Activated T-helper 1 cell treated with anti-CD3 and anti-CD28 coated beads, Interleukin-2, amount 50 U/mL, for 16 hours (primary cell): ENCODE data around the gene PRICKLE2.

ENCODE experiments used
- DNase-seq, 2 donors: peaks; one replicate each; pipeline ENCODE4 v3.0.0-alpha.2; 2020; ENCODE audit warnings: low read depth in 1 of 2, low spot score in 1 of 2

PRICKLE2 gene

GRCh38 chr3:64254443-64254842 is 29.2 kb upstream of the PRICKLE2 start:
- no peak for DNase-seq

GRCh38 chr3:64253689-64254088 is 28.4 kb upstream of the PRICKLE2 start:
- no peak for DNase-seq

GRCh38 chr3:64251019-64251418 is 25.8 kb upstream of the PRICKLE2 start:
- no peak for DNase-seq

GRCh38 chr3:64247991-64248646 is 22.9 kb upstream of the PRICKLE2 start:
- no peak for DNase-seq

- no peak for DNase-seq
Measured at GRCh38 chr3:64244011-64244942, 19.0 kb upstream of the PRICKLE2 start.

GRCh38 chr3:64242435-64242834 is 17.2 kb upstream of the PRICKLE2 start:
- no peak for DNase-seq

DNA sequence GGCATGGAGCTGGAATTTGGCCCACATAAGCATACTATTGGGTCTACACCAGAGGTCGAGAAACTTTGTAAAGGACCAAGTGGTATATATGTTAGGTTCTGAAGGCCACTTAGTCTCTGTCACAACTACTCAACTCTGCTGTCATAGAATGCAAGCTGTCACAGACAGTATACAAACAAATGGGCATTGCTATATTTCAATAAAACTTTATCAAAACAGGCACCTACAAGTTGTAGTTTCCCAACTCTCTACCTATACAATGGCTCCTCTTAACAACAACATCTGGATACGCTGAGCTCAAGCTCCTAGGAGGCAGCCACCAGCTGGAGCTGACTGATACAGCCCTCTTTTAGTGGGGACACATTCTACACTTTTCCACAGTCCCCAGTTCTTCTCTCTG is 15.7 kb upstream of the PRICKLE2 start:
- no peak for DNase-seq

DNA sequence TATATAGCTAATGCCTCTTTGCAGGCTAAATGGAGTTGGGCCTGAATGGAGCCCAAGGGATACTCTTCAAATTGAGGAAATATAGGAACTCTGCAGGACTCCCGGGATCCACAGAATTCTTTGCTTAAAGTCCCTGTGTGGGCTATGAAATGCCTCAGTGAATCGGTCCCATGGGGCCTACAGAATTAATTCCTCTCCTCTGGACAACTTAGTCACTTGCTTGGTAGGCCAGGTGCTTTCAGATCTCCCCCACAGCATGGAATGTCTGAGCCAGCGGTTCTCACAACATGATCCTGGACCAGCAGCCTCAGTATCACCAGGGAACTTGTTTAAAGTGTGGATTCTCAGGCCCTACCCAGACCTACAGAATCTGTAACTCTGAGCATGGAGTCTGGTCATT is 15.1 kb upstream of the PRICKLE2 start:
- no peak for DNase-seq

DNA sequence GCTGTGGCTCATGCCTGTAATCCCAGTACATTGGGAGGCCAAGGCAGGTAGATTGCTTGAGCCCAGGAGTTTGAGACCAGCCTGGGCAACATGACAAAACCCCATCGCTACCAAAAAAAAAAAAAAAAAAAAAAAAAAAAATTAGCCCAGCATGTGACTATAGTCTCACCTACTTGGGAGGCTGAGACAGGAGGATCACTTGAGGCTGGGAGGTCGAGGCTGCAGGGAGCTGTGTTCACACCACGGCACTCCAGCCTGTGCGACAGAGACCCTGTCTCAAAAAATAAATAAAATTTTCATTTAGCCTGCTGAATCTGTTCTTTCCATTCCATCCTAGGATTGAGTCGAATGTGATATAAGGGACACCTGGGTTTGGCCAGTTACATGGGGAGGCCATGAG is 14.6 kb upstream of the PRICKLE2 start:
- DNase-seq: no peak

DNA sequence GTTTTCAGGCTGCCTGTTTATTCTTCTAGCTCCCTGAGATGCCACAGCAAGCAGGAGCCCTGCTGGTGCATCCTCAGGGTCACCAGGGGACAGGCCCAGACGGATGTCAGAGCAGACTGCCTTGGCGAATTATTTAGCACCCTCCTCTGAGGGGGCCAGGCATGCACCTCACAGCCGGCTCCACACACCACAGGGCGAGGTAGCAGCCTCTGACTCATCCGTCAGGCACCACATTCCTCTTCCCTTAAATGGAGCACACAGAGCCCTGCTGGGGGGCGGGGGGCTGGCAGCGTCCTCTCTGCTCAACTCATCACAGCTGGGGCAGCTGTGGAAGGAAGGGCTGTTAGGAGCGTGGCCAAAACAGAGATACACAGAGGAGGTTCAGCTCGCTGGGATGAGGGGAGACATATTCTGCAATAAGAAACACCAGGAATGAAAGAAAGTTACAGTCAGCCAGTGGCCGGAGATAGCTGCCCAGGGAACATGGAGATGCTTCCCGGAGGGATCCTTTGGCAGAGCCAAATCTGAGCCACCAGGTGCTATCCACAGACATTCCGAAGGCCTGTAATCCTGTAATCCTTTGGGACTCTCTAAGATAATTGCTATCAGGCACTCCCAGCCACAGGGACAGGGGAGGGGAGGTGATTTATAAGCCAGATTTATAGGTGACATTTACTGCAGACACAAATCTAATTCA is 13.9 kb upstream of the PRICKLE2 start:
- DNase-seq: no peak

DNA sequence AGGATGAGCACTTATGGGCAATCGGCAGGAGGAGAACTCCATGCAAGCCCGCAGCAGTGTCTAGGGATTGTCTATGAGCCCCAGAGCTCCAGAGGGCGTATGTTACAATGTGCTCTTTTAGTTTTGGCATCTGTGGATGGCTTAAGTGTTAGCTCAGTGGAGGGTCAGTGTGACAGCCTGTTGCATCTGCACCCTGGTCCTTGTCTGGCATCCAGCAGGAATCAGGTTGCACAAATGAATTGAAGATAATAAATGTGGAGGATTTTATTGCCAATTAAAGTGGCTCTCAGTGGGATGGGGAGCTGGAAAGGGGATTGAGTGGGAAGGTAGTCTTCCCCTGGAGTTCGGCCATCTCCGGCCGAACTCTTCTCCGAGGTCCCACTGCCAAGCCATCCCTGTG is 11.8 kb upstream of the PRICKLE2 start:
- no peak for DNase-seq

DNA sequence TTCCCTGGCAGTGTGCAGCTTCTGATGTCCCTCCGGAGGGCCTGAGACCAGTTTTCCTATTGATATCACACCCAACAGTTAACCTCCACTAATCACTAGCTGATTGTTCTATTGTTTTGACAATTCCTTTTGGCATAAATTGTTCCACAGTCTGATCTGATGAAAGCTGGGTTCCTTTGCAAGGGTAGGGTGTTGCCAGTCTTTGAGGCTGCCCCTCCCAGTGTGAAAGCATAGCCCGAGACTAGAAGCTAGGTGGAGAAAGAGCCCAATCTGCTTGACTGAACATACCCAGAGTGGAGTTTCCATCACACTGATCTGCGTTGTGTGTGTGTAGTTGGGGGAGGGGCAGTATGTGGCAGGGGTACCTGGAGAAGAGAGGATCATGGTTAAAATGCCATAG is 10.3 kb upstream of the PRICKLE2 start:
- DNase-seq: no peak

DNA sequence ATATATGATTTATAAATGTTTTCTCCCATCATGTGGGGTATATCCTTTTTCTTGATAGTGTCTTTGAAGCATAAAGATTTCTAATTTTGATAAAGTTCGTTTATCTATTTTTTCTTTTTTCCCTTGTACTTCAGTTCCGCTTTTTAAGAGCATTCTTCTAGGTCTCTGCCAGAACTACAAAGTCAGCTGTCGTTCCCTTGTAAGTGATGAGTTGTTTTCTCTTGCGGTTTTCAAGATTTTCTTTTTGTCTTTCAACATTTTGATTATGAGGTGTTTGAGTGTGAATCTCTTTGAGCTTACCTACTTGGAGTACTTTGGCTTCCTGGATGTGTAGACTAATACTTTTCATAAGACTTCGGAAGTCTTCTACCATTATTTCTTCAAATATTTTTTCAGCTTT is 9.3 kb upstream of the PRICKLE2 start:
- DNase-seq: no peak

- DNase-seq: no peak
Measured at GRCh38 chr3:64232821-64233220, 7.6 kb upstream of the PRICKLE2 start.

DNA sequence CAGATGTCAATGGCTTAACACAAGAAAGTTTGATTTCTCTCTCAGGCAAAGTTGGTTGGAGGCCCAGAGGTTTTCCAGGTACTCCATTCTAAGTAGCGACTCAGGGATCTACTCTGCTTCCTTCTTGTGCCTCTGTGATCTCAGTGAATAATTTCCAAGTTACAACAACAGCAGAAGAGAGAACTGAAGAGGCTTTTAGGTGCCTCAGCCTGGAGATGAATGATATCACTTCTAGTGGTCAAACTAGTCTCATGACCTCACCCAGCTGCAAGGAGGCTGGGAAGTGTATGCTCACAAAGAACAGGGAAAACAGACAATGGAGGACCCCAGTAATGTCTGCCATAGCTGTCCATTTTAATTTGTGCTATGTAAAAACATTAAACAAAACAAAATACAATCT is 4.6 kb upstream of the PRICKLE2 start:
- no peak for DNase-seq

- DNase-seq: no peak
Measured at GRCh38 chr3:64228110-64228509, 2.8 kb upstream of the PRICKLE2 start.

- DNase-seq: no peak
Measured at GRCh38 chr3:64226730-64227129, 1.5 kb upstream of the PRICKLE2 start.

- DNase-seq: no peak
Measured at GRCh38 chr3:64225695-64226499, 631 bp upstream of the PRICKLE2 start.

- DNase-seq: no peak
Measured at GRCh38 chr3:64223791-64224745, 1.2 kb downstream of the PRICKLE2 start.

GRCh38 chr3:64222501-64223111 is 2.7 kb downstream of the PRICKLE2 start:
- DNase-seq: no peak
